Amygdala (tissue), 56 donors: Measurements from ENCODE around the gene PLPP2.

Source experiments
- DNase-seq, 56 donors: peaks; one replicate each; lab custom pipeline; 2025; lab: John Stamatoyannopoulos, UW

Gene PLPP2

DNA sequence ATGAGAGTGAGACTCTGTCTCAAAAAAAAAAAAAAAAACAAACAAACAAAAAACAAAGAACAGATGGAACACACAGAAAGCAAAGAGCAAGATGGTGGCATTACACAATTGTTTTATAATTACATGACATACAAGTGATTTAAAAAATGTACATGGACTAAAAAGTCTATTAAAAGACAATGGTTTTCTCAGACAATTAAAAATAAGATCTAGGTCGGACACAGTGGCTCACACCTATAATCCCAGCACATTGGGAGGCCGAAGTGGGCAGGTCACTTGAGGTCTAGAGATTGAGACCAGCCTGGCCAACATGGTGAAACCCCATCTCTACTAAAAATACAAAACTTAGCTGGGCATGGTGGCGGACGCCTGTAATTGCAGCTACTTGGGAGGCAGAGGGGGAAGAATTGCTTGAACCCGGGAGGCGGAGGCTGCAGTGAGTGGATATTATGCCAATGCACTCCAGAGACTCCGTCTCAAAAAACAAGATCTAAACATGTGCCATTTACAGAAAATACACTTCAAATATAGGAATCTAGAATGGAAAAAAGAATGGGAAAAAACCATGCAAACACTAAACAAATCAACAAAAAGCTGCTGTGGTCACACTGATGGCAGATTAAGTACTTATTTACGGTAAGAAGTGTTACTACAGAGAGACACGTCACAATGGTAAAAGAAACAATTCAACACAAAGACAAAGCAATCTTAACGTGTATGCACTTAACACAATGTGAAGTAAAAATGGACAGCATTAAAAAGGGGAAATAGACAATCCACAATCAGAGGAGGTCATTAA is 26.7 kb upstream of the PLPP2 start:
- DNase-seq = no peak

DNA sequence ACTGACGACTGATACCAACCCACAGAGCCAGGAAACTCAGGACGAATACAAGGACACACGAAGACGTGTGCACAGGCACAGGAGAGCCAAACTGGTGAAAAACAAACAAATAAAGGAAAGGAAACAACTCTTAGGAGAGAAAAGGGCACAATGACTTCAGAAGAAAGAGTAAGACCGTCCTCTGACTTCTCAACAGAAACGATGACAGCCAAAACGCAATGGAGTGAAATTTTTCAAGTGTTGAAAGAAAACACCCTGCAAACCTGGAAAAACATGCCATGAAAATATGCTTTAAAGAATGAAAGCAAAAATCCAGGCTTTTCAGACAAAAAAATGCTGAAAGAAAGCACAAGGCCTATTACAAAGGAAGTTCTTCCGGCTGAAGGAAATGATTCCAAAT is 24.6 kb upstream of the PLPP2 start:
- DNase-seq = no peak

DNA sequence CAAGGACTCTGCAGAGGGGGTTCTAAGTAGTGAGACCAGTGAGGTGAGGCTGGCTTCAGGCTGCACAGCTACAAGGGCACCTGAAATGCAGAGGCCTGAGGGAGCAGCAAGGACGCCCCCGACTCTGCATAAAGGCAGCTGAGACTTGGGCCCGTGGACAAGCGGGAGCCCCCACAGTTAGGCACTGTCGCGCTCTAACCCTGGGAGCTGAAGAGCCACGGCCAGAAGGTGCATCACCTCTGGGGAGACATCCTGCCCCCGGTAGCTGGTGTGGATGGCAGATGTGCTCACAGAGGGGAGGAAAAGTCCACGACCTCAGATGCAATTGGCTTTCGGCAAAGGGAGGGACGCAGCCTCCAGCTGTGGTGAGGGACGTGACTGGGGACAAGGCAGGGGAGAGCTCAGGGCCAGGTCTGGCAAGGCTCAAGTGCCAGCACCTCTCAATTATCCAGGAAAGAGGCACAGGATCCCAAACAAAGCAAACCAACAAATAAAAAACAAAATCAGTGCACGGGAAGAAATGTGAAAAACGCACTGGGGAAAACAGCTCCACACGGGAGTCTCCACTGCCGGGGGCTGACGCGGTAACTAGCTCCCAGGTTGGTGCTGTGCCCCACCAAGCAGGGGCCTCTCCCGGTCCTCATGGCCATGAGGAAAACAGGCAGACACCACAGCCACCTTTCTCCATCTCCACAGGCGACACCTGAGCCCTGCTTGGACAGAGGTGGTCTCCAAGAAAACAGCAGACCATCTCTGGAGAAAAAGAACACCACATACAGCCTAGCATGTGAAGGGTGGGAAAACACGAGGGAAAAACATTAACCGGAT is 23.0 kb upstream of the PLPP2 start:
- no peak for DNase-seq

DNA sequence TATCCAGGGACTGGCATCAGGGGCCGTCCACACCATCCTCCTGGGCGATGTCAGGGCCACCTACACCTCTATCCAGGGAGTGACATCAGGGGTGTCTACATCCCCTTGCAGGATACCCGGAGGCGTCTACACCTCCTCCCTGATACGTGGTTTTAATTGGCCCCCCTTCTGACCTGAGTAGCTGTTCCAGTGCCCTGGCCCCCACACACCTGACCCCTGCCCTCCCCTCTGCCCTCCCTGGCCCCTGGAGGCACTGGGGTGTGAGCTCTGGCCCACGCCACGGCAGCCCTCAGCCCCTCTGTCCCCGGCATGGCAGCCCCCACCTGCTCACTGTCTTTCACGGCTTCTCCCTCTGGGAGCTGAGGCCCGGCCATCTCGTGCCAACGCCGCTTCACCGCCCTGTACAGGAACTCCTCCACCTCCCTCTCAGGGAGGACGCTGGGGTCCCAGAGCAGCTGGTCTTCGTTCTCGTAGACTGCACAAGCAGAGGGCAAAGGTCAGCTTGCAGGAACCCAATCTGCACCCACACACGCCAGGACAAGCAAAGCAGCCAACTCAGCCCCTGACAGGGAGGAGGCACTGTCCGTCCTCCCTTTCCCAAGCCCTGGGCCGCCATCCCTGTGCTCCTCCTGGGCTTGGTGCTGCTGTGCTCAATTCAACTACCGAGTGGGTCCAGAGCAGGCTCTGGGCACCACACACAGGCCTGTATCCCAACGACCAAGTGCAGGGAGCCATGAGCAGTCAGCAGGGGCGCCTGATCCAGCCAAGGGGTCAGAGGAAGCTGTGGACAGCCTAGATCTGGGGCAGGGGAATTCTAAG is 22.2 kb upstream of the PLPP2 start:
- DNase-seq = no peak

DNA sequence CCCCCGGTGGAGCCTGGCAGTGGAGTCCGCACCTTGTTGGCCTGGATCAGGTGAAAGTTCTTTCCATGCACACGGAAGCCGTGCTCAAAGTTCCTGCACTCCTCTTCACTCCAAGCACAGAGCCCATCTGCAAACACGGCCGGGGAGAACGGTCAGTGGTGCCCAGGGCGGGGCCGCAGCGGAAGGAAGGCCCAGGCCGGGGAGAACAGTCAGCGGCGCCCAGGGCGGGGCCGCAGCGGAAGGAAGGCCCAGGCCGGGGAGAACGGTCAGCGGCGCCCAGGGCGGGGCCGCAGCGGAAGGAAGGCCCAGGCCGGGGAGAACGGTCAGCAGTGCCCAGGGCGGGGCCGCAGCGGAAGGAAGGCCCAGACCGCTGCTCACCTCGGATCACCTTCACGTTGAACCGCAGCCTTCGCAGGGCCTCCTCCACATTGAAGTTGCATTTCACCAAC is 20.6 kb upstream of the PLPP2 start:
- DNase-seq = no peak

DNA sequence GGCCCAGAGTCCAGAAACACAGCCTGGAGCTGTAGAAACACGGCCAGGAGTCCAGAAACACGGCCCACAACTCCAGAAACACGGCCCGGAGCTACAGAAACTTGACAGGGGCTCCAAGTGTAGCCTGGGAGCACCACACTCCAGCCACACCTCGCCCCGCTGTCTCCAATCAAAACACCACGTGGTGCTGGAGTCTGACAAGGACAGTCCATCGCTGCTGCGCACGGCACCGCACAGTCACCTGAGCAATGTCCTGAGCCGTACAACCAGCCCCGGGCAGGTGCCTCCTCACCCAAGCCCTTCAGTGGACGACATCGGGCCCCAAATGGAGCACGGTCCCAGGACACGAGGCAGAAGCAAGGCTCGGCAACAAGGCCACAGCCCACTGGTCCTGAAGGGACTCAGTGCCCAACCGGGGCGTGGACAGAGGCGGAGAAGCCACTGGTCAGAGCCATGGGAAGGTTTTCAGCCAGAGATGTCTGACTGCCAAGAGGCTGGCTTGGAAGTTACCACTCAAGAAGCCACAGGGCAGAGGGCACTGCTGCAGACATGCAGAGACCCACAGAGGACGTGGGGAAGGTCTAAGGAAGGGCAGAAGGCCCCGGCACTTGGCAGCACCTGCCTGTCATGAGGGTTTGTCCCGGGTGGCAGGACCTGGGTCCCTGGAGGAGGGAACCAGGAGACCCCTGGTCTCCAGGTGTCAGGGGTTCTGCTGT is 19.7 kb upstream of the PLPP2 start:
- DNase-seq = no peak

DNA sequence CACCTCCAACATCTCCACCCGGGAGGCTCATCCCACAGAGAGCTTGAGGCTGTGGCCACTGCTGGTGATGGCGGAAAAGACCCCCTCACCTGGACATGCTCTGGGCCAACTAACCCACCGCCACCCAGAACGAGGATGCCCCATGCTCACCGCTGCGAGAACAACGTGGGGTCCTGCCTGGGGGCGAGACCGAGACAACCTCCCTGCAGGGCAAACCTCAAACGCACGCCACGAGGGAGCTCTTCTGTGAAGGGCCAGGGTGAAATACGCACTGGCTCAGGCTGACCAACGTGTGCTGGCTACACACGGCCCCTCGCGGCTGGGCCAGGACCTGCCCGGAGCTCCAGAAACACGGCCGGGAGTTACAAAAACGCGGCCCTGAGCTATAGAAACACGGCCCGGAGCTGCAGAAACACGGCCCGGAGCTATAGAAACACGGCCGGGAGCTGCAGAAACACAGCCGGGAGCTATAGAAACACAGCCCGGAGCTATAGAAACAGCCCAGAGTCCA is 19.0 kb upstream of the PLPP2 start:
- no peak for DNase-seq

DNA sequence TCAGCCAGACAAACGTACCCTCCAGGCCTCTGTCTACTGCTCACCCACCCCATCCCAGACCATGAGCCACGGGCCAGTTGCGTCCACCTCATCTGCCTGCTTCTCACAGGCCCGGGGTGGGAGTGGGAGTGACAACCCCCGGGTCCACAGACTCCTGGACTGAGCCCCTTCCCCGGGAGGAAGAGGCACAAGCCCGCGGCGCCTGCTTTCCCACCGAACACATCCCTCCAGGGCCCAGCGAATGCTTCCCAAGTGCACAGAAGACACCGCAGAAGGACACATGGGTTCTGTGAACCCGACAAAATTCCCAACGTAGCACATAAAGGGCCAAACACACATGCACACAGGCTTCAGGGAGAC is 18.0 kb upstream of the PLPP2 start:
- DNase-seq = no peak

DNA sequence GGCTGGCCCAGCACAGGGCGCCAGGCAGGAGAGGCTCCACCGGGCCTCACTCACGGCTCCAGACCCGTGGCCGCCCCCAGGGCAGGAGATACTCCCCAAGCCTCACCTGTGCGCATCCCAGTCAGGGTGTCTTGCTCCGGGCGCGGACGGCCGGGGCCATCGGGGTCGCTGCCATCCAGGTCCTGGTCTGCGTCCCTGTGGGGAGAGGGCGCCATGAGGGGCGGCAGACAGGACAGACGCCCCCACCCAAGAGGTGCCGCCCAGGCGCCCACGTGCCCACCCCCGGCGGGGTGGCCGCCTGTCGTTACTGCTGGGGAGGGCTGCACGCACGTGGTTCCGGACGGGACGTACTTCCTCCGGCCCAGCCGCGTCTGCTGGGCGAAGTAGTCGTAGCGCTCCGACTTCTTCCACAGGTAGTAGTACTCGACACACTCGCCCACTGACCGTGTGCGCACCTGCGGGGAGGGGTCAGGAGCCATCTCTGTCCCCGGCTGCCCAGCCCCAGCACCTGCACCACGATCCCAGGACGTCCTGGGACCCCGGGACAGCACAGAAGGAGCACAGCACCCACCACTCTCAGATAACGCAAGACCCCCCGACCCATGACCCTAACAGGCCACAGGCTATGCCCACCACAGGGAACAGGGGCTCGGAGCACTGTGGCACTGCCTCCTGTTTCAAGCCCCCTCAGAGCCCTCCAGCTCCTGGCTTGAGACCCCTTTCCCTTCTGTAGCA is 17.4 kb upstream of the PLPP2 start:
- DNase-seq = no peak

DNA sequence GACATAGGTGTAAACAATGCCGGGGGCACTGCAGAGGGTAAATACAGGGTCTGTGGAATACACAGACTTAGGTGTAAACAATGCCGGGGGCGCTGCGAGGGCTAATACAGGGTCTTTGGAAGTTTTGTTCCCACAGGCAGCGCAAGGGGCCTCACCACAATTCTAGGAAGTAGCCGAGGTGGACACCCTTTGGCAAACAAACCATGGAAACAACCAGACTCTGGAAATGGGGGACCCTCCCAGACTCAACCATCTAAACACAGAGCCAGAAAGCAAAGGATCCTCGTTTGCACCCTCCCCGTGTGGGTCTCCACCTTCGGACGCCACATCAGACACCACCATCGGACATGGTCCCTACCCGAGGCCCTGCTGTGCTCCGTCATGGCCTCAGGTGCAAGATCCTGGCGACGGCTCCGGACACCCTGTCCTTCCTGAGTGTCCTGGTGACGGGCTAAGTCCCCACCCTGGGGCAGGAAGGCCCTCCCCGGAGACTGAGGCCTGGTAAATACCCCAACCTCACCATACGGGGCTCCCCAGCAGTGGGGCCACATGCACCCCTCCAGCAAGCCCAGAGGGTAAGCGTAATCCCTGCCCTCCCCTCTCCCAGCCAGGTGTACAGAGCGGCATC is 16.7 kb upstream of the PLPP2 start:
- DNase-seq = no peak

DNA sequence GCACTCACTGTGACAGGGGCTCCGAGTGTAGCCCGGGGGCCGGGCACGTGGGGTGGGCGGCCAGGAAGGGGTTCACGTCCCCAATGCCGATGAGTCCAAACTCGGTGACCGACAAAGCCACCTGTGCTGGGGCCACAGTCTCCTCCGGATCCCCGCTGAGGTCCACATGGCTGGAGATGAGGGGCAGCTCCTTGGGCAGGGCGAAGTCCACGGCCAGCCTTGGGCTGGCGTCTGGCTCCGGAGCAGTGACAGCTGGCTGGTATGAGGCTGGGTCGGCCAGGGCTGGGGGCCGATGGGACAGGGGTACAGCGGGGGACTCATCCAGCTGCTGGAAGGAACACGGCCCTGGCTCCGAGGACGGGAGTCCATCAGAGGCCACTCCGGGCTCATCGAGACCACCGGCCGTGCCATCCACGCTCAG is 15.9 kb upstream of the PLPP2 start:
- no peak for DNase-seq

DNA sequence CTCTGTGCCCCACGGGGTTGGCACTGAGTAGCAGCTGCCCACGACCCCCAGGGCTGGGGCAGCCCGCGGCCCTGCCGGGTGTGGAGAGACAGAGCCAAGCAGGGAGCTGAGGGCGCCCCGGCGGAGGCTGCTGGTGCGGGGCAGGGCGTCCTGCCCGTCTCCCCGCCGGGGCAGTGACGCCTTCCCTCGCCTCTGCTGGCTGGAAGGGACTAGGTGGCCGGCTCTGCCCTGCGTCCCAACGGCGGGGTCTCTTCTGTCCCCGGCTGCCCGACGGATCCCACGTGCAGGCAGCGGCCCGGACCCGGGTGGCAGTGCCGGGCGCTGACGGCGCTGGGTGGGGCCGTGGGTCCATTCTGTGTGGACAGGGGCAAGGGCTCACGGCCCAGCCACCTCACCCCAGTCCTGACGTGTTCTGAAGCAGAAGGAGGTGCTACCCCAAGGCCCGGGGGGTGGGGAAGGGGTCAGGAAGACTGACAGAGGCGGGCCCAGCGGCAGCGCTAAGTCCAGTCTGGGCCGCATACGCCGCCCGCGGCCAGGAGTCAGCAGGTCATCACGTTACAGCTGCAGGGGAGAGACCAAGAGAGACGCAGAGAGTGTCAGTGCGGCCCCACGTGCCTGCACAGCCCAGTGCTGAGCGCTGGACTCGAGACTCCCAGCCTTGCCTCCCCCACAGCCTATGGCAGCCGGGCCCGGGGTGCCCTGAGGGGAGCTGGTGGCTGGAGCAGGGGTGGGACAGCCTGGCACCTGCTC is 15.1 kb upstream of the PLPP2 start:
- DNase-seq = no peak

DNA sequence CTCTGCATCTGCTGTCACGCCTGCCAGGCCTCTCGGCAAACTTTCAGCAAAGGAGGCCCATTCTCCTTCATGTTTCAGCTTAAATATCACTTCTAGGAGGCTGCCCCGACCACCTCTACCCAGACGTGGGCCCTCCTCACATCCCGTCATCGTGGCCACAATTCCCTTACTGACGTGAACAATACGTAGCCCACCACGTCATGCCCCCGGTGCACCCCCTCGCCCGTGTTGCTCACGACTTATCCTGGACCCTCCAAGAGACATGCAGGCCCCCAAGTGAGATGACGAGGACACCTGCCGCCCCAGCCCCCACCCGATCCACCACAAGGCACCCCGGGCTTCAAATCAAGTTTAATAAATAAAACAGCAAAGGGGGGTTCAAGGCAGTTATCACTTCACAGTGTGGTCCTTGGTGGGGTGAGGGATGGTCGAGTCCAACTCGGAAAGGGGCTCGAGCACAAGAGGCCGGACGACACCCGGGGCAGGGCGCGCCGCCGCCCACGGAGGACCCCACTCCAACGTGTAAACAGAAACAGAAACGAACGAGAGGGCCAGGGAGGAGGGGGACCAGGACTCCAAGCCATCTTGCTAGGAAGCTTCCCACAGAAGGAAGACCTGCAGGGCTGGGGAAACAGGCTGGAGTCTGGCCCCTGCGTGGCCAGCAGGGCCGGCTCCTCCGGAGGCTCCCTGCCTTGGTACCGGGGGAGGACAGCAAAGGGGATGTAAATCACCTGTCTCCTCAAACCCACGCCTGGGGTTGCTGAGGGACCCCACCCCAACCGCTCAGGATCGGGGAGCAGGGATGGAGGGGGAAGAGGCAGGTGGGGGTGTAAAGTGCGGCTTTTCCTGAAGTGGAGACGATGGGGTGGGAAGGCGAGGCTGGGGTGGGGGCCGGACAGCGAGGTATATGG is 14.3 kb upstream of the PLPP2 start:
- DNase-seq = no peak

DNA sequence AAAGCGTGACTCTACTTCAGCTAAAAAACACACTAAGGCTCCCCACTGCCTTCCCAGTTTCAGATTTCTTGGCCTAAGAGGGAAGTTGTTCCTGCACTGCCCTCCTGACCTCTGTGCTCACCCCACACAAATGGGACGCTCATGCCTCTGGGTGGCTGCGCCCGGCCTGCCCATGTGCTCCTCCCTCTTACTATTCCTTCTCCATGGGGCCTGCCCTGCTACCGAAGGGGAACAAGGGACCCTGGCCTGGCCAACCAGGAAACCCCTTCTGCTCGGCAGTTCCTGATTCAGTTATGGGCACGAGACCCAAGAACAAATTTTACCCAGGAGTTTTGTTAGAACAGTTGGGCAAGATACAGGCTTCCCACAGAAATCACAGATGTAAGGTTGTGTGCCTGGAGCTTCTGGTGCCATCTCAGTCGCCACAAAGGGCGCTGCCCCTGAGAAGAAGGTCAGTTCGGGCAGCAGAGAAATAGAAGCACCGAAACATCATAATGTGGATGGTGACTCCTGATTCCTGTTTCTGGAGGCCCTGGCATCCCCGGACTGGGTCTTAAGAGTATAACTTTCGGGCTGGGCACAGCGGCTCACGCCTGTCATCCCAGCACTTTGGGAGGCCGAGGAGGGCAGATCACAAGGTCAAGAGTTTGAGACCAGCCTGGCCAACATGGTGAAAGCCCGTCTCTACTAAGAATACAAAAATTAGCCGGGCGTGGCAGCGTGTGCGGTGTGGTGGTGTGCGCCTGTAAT is 5.4 kb upstream of the PLPP2 start:
- no peak for DNase-seq

DNA sequence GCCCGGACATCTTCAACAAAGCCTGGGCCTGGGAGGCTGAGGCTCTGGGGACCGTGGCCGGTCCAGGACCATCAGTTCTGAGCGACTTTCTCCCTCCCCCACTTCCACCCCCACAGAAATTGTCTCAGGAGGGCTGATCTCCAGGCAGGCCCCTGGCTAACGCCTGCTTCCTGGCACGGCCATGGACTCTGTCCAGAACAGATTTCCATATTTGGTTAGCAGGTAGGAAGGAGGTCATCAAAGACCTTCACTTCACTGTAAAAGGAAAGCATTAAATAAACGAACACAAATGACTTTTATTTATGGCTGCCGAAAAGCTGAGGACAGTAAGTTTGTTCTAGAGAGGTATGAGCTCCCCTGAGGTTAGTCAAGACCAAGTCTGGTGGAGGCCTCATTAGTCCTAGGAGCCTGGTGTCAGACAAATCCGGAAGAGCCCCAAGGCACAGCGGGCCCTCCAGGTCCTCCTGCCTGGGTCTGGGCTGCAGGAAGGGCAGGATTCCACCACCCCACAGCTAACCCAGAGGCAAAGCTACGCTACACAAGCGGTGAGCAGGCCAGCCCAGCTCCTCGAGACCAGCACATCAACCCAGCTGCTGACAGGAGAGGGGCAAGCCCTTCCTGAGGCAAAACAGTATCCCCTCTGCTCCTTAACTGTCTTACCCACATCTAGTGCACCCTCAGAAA is 4.6 kb upstream of the PLPP2 start:
- no peak for DNase-seq
